Immature natural killer cell (primary cell): ENCODE data around the gene TUBB1. TPM values are rescaled to one million over a fixed set of nuclear protein-coding genes. Genes with fewer than 3 reads are reported as not detected.

Source experiments
- DNase-seq, 3 donors: peaks; one replicate each; pipeline ENCODE4 v3.0.0; 2022; ENCODE audit warnings: mixed read lengths in 1 of 3
- H3K27ac Mint-ChIP-seq, 6 donors: one replicate each; pipeline ENCODE4 v1.8.0; 2020; ENCODE audit warnings: mixed read lengths in 6 of 6, mild to moderate bottlenecking in 5 of 6, inconsistent platforms in 4 of 6, moderate library complexity in 3 of 6
- H3K27me3 Mint-ChIP-seq, 3 donors: one replicate each; pipeline ENCODE4 v1.8.0; 2020 to 2021; ENCODE audit warnings: low read depth in 3 of 3, mild to moderate bottlenecking in 3 of 3, mixed read lengths in 3 of 3, moderate library complexity in 3 of 3, inconsistent platforms in 1 of 3
- H3K36me3 Mint-ChIP-seq, 3 donors: one replicate each; pipeline ENCODE4 v1.8.0; 2020; ENCODE audit warnings: mixed read lengths in 3 of 3, inconsistent platforms in 2 of 3, mild to moderate bottlenecking in 2 of 3
- H3K4me1 Mint-ChIP-seq, 2 donors: one replicate each; pipeline ENCODE4 v1.8.0; 2020; ENCODE audit warnings: inconsistent platforms in 2 of 2, mild to moderate bottlenecking in 2 of 2, mixed read lengths in 2 of 2, moderate library complexity in 1 of 2
- H3K4me3 Mint-ChIP-seq, 5 donors: one replicate each; pipeline ENCODE4 v1.8.0; 2020; ENCODE audit warnings: mild to moderate bottlenecking in 5 of 5, mixed read lengths in 5 of 5, inconsistent platforms in 3 of 5, moderate library complexity in 3 of 5
- H3K9me3 Mint-ChIP-seq, 6 donors: one replicate each; pipeline ENCODE4 v1.8.0; 2020; ENCODE audit warnings: mild to moderate bottlenecking in 6 of 6, mixed read lengths in 6 of 6, inconsistent platforms in 4 of 6, moderate library complexity in 3 of 6
- polyA plus RNA-seq, 3 donors: library from polyadenylated mRNA; unstranded; fragments of 300-500 nt; fragmentation: Illumina TruSeq; gene quantifications; one replicate each; pipeline ENCODE4 v1.2.3, GENCODE V29; 2021

TUBB1 gene
- polyA plus RNA-seq, 3 donors from 2014 or later = 2.6 to 22.5 (median 4.3) TPM

GRCh38 chr20:59024111-59024530 lies 4.9 kb downstream of the TUBB1 start:
- peaks cover 35 to 45% of the 10 kb centered on the region in 2 donors for H3K4me1 Mint-ChIP-seq
- peaks cover 10 to 26% (median 19%) of the 10 kb centered on the region in 3 donors for H3K36me3 Mint-ChIP-seq
- peak overlapping the region in 1 of 6 donors; percentile 41 for H3K27ac Mint-ChIP-seq
- no peak overlapping the region for H3K4me3 Mint-ChIP-seq
- no peaks in the 10 kb centered on the region for H3K27me3 Mint-ChIP-seq
- DNase-seq = no peak
- H3K9me3 Mint-ChIP-seq = no peaks in the 10 kb centered on the region

DNA sequence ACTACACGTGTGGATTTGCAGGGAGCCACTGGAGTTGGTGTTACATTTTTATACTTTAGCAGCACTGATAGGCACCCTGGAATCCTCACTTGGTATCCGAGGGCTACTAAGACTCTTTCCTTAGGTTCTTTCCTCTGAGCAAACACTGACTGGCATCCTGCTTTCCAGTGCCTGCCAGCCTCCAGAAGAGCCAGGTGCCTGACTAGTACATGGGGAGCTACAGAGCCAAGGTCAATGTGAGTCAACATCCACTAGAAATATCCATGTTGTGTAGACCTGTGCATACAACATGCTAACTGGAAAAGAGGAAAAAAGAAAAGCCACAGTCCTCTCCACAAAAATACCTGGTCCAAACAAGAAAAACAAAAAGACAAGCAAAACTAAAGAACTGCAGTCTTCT lies 5.9 kb downstream of the TUBB1 start:
- DNase-seq = no peak
- Mint-ChIP-seq H3K27me3 (no peaks in the 10 kb centered on the region), H3K27ac (peak overlapping the region in 1 of 6 donors; percentile 26), H3K9me3 (no peaks in the 10 kb centered on the region), H3K4me1 (peaks cover 44 to 55% of the 10 kb centered on the region in 2 donors), H3K36me3 (peaks cover 15 to 34% (median 26%) of the 10 kb centered on the region in 3 donors), H3K4me3 (no peak overlapping the region)

DNA sequence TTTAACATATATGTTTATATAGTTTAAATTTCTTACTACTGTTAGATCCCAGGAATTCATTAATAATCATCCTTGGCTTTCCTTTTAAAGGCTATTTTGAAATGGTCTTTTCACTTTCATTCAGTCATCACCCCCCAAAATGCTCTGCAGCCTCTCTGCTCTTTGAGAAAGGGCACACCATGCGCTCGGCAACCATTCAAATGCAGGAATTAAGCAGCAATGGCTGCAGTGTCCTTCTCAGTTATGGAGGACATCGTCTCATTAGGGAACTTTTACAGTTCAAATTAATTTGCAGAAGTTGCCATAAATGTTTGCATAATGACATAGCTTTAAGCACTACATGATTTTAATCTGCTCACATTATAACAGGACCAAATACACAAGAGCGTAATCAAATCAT lies 6.3 kb downstream of the TUBB1 start:
- Mint-ChIP-seq H3K36me3 (peaks cover 17 to 37% (median 27%) of the 10 kb centered on the region in 3 donors), H3K4me3 (no peak overlapping the region), H3K9me3 (no peaks in the 10 kb centered on the region), H3K27ac (peak overlapping the region in 2 of 6 donors; percentile 8 to 26), H3K27me3 (no peaks in the 10 kb centered on the region), H3K4me1 (peaks cover 49 to 59% of the 10 kb centered on the region in 2 donors)
- no peak for DNase-seq

- no peak for DNase-seq
- Mint-ChIP-seq H3K27me3 (peaks cover 1 to 4% (median 1%) of the 10 kb centered on the region in 3 donors), H3K4me3 (no peak overlapping the region), H3K27ac (peak overlapping the region; percentile 2 to 58 (median 11)), H3K36me3 (peaks cover 17 to 37% (median 27%) of the 10 kb centered on the region in 3 donors), H3K4me1 (peaks cover 63 to 75% of the 10 kb centered on the region in 2 donors), H3K9me3 (no peaks in the 10 kb centered on the region)
Observed at GRCh38 chr20:59026904-59027740, 7.9 kb downstream of the TUBB1 start.

DNA sequence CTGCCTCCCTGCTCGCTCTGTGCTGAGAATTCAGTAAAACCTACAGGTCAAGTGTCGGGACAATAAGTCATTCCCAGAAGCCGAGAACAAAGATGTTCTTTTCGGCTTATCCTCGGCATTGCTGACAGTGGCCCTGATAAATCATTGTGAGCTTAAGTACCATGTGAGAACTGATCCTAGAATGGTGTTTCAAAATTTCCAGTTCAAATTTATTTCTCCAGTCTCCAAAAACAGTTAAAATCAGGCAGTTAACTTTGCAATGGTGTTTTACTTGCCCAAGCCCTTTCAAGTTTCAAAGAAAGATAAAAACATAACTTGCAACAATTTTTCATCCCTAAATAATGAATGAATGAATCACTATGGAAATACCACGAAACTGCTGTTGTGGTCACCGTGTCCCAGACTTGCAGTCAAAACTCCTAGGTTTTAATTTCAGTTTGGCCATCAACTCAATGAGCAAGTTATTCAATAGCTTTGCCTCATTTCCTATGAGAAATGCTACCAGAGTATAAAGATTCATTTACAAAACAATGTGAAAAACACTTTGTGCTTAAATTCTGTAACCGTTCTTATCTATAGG lies 8.6 kb downstream of the TUBB1 start:
- H3K9me3 Mint-ChIP-seq = no peaks in the 10 kb centered on the region
- H3K27me3 Mint-ChIP-seq = peaks cover 4 to 5% (median 5%) of the 10 kb centered on the region in 3 donors
- H3K27ac Mint-ChIP-seq = peak overlapping the region in 1 of 6 donors; percentile 35
- peaks cover 15 to 31% (median 27%) of the 10 kb centered on the region in 3 donors for H3K36me3 Mint-ChIP-seq
- H3K4me1 Mint-ChIP-seq = peaks cover 67 to 78% of the 10 kb centered on the region in 2 donors
- no peak for DNase-seq
- no peak overlapping the region for H3K4me3 Mint-ChIP-seq

GRCh38 chr20:59028812-59029211 lies 9.6 kb downstream of the TUBB1 start:
- H3K27me3 Mint-ChIP-seq = peaks cover 5 to 6% (median 5%) of the 10 kb centered on the region in 3 donors
- DNase-seq = no peak
- peaks cover 14 to 30% (median 27%) of the 10 kb centered on the region in 3 donors for H3K36me3 Mint-ChIP-seq
- peak overlapping the region; percentile 15 to 96 (median 33) for H3K4me3 Mint-ChIP-seq
- peak overlapping the region in 5 of 6 donors; percentile 11 to 71 (median 51) for H3K27ac Mint-ChIP-seq
- H3K9me3 Mint-ChIP-seq = no peaks in the 10 kb centered on the region
- peaks cover 68 to 82% of the 10 kb centered on the region in 2 donors for H3K4me1 Mint-ChIP-seq

GRCh38 chr20:59030911-59031563 lies 11.8 kb downstream of the TUBB1 start:
- H3K36me3 Mint-ChIP-seq = peaks cover 18 to 33% (median 27%) of the 10 kb centered on the region in 3 donors
- H3K4me3 Mint-ChIP-seq = peak overlapping the region; percentile 93 to 96 (median 95)
- H3K27ac Mint-ChIP-seq = peak overlapping the region; percentile 80 to 95 (median 92)
- DNase-seq = no peak
- H3K9me3 Mint-ChIP-seq = no peaks in the 10 kb centered on the region
- H3K4me1 Mint-ChIP-seq = peaks cover 62 to 68% of the 10 kb centered on the region in 2 donors
- H3K27me3 Mint-ChIP-seq = peaks cover 6 to 7% (median 6%) of the 10 kb centered on the region in 3 donors

GRCh38 chr20:59031564-59032022 lies 12.4 kb downstream of the TUBB1 start:
- Mint-ChIP-seq H3K27me3 (peaks cover 6 to 7% (median 6%) of the 10 kb centered on the region in 3 donors), H3K9me3 (no peaks in the 10 kb centered on the region), H3K36me3 (peaks cover 18 to 35% (median 26%) of the 10 kb centered on the region in 3 donors), H3K4me1 (peaks cover 57 to 62% of the 10 kb centered on the region in 2 donors), H3K4me3 (peak overlapping the region; percentile 93 to 96 (median 95)), H3K27ac (peak overlapping the region; percentile 90 to 95 (median 94))
- no peak for DNase-seq

- Mint-ChIP-seq H3K27ac (peak within 1 kb of the TSS; percentile 90 to 97 (median 95)), H3K9me3 (no peaks in the 10 kb centered on the region), H3K4me1 (peaks cover 52 to 56% of the 10 kb centered on the region in 2 donors), H3K27me3 (peaks cover 6 to 7% (median 6%) of the 10 kb centered on the region in 3 donors), H3K4me3 (peak within 1 kb of the TSS; percentile 93 to 96 (median 95)), H3K36me3 (peaks cover 16 to 40% (median 26%) of the 10 kb centered on the region in 3 donors)
- peak; percentile 98 for DNase-seq
Observed at GRCh38 chr20:59032023-59032712, 12.9 kb downstream of the TUBB1 start, which contains the start of gene ATP5F1E. ATP5F1E (minus strand) TSS chr20:59032335; CDS start chr20:59032251, 84 bp downstream.

DNA sequence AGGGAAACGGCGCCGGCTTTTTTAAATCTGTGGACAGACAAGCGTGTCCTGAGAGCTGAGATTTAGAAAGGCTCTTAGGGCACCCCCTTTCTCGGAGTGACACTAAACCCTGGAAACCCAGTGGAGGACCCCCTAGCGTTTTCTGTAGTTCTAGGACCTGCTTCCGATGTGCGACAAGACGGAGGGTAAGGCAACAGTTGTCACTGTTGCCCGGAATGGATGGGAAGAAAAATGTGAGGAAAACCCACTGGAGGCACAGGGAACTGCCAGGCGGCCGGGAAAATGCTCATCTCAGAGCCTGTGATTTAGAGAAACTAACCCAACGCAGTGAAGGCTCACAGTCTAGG lies 13.5 kb downstream of the TUBB1 start:
- DNase-seq = no peak
- H3K4me1 Mint-ChIP-seq = peaks cover 46 to 51% of the 10 kb centered on the region in 2 donors
- no peaks in the 10 kb centered on the region for H3K9me3 Mint-ChIP-seq
- H3K27me3 Mint-ChIP-seq = peaks cover 6 to 7% (median 6%) of the 10 kb centered on the region in 3 donors
- H3K36me3 Mint-ChIP-seq = peaks cover 14 to 45% (median 25%) of the 10 kb centered on the region in 3 donors
- H3K27ac Mint-ChIP-seq = peak overlapping the region; percentile 90 to 97 (median 94)
- peak overlapping the region; percentile 83 to 96 (median 90) for H3K4me3 Mint-ChIP-seq

- peaks cover 14 to 48% (median 25%) of the 10 kb centered on the region in 3 donors for H3K36me3 Mint-ChIP-seq
- H3K9me3 Mint-ChIP-seq = no peaks in the 10 kb centered on the region
- H3K4me3 Mint-ChIP-seq = peak overlapping the region; percentile 83 to 96 (median 90)
- H3K27me3 Mint-ChIP-seq = peaks cover 6 to 7% (median 6%) of the 10 kb centered on the region in 3 donors
- H3K4me1 Mint-ChIP-seq = peaks cover 44 to 47% of the 10 kb centered on the region in 2 donors
- no peak for DNase-seq
- peak overlapping the region; percentile 90 to 97 (median 94) for H3K27ac Mint-ChIP-seq
Observed at GRCh38 chr20:59033093-59033492, 13.9 kb downstream of the TUBB1 start.

GRCh38 chr20:59033616-59034165 lies 14.5 kb downstream of the TUBB1 start:
- H3K27ac Mint-ChIP-seq = peak overlapping the region in 3 of 6 donors; percentile 8 to 72 (median 35)
- H3K9me3 Mint-ChIP-seq = no peaks in the 10 kb centered on the region
- peaks cover 14 to 45% (median 22%) of the 10 kb centered on the region in 3 donors for H3K36me3 Mint-ChIP-seq
- peak overlapping the region in 4 of 5 donors; percentile 8 to 65 (median 38) for H3K4me3 Mint-ChIP-seq
- H3K4me1 Mint-ChIP-seq = peaks cover 39 to 44% of the 10 kb centered on the region in 2 donors
- DNase-seq = no peak
- peaks cover 6 to 7% (median 6%) of the 10 kb centered on the region in 3 donors for H3K27me3 Mint-ChIP-seq
